Caco-2 (cell line): Measurements from ENCODE around the gene MYLK2. TPM values are rescaled to one million over a fixed set of nuclear protein-coding genes. Genes with fewer than 3 reads are reported as not detected.

Experiments
- BruUV-seq: library from RNA; stranded (reverse); fragments of 400-500 nt; replicated peaks from 2 replicates; lab custom pipeline; 2021; lab: Mats Ljungman, UMichigan
- CTCF ChIA-PET: fragments of 300-600 bp; sonication (Branson Sonifier 250); formaldehyde crosslinking; loops from one replicate; lab custom pipeline; 2022; ENCODE audit warnings: antibody characterized with exemption; lab: Charles Lee
- POLR2A ChIA-PET: fragments of 300-600 bp; sonication (Branson Sonifier 250); formaldehyde crosslinking; loops from one replicate; lab custom pipeline; 2022; ENCODE audit warnings: antibody characterized with exemption; lab: Charles Lee
- DNase-seq, 2 experiments: peaks; one replicate each; pipeline versions ENCODE4 v3.0.0 to v3.0.0-alpha.2; 2020 to 2022
- H3K27me3 ChIP-seq: replicated peaks from 2 replicates; pipeline ENCODE4 v1.6.0; 2011; ENCODE audit warnings: low read length; ENCODE audit not compliant: control insufficient read depth, insufficient read depth
- H3K36me3 ChIP-seq: 2 replicates; pipeline ENCODE4 v1.5.1; 2011; ENCODE audit warnings: low read length; ENCODE audit not compliant: control insufficient read depth, insufficient read depth
- H3K4me1 ChIP-seq: fragments of 250-450 bp; sonication (Bioruptor Pico); 2 replicates; pipeline ENCODE4 v1.5.1; 2020; ENCODE audit warnings: mild to moderate bottlenecking
- H3K4me3 ChIP-seq: 2 replicates; pipeline ENCODE4 v1.5.1; 2011; ENCODE audit warnings: low read depth, mild to moderate bottlenecking, control low read depth, low read length
- H3K9me3 ChIP-seq: fragments of 250-450 bp; sonication (Bioruptor Pico); 2 replicates; pipeline ENCODE4 v1.5.1; 2020; ENCODE audit warnings: mild to moderate bottlenecking, moderate library complexity
- H3K27ac Mint-ChIP-seq: one replicate; pipeline ENCODE4 v1.8.0; 2022; ENCODE audit warnings: mixed read lengths; ENCODE audit not compliant: unreplicated experiment
- H3K27me3 Mint-ChIP-seq: one replicate; pipeline ENCODE4 v1.8.0; 2022; ENCODE audit warnings: mixed read lengths; ENCODE audit not compliant: insufficient read depth, unreplicated experiment
- H3K36me3 Mint-ChIP-seq: one replicate; pipeline ENCODE4 v1.8.0; 2022; ENCODE audit warnings: mild to moderate bottlenecking, mixed read lengths; ENCODE audit not compliant: insufficient read depth, unreplicated experiment
- H3K4me1 Mint-ChIP-seq: one replicate; pipeline ENCODE4 v1.8.0; 2022; ENCODE audit warnings: low read depth, mixed read lengths; ENCODE audit not compliant: unreplicated experiment
- H3K4me3 Mint-ChIP-seq: one replicate; pipeline ENCODE4 v1.8.0; 2022; ENCODE audit warnings: mild to moderate bottlenecking, moderate library complexity, mixed read lengths; ENCODE audit not compliant: unreplicated experiment
- H3K9me3 Mint-ChIP-seq: one replicate; pipeline ENCODE4 v1.8.0; 2022; ENCODE audit warnings: mixed read lengths; ENCODE audit not compliant: unreplicated experiment
- intact Hi-C: fragments of 100-400 bp; cut with micrococcal nuclease; formaldehyde crosslinking; loops from one replicate; pipeline ENCODE4 v1.10.0; 2022; ENCODE audit not compliant: unreplicated experiment
- total RNA-seq: library from RNA; stranded (reverse); gene quantifications from 2 replicates; pipeline ENCODE4 v1.2.3, GENCODE V29; 2022
- TF ChIP-seq, protein P1 (sequence below), 2 experiments: fragments of 200-600 bp in 1 of 2; IDR thresholded peaks; 1 replicate in 1 of 2; 2 replicates in 1 of 2; pipeline versions ENCODE4 v1.5.1 to v1.8.0; 2011 to 2022; ENCODE audit warnings: antibody characterized with exemption in 1 of 2, control low read depth in 1 of 2, inconsistent platforms in 1 of 2, low read depth in 1 of 2, low read length in 1 of 2, mild to moderate bottlenecking in 1 of 2, moderate library complexity in 1 of 2; ENCODE audit not compliant: insufficient read depth in 1 of 2, severe bottlenecking in 1 of 2, unreplicated experiment in 1 of 2

The MYLK2 gene
- total RNA-seq, 1 experiment from 2014 or later, result 0.91 TPM

DNA sequence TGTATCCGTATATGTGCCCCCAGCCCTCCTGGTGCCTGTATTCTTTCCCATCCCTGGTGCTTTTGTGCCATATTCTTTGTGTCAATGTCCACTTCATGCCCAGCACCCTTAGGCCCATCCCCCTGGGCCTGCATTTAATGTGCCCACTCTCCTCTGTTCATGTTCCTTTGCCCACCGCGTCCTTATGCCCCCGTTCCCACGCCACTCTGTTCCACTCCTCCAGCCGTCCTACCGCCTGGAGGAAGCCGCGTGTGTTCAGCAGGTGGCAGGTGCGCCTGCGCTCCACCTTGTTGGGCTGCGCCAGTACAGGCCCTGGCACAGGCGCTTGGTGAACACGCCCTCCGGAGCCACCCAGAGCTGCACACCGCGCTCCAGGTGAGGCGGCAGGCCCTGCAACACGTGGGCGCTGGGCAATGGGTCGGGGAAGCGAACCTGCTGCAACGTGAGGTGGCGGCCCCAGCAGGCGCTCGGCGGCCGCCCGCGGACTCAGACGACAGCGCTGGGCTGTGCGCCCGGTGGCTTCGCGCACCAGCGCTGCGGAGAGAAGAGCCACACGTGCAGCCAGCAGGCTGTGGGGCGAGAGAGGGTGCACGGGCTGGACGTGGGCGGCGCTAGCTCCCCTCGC, 30.3 kb downstream of the MYLK2 start:
- TF ChIP-seq, protein P1, sequence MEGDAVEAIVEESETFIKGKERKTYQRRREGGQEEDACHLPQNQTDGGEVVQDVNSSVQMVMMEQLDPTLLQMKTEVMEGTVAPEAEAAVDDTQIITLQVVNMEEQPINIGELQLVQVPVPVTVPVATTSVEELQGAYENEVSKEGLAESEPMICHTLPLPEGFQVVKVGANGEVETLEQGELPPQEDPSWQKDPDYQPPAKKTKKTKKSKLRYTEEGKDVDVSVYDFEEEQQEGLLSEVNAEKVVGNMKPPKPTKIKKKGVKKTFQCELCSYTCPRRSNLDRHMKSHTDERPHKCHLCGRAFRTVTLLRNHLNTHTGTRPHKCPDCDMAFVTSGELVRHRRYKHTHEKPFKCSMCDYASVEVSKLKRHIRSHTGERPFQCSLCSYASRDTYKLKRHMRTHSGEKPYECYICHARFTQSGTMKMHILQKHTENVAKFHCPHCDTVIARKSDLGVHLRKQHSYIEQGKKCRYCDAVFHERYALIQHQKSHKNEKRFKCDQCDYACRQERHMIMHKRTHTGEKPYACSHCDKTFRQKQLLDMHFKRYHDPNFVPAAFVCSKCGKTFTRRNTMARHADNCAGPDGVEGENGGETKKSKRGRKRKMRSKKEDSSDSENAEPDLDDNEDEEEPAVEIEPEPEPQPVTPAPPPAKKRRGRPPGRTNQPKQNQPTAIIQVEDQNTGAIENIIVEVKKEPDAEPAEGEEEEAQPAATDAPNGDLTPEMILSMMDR (IDR thresholded peaks at IDR 0.05; ENCODE audit: insufficient read depth in 1 of 2, low read depth in 1 of 2, low read length in 1 of 2, severe bottlenecking in 1 of 2, unreplicated experiment in 1 of 2), result no peak
- Mint-ChIP-seq H3K27ac (no peak overlapping the region), H3K4me1 (no peaks in the 10 kb centered on the region), H3K27me3 (peaks cover 18% of the 10 kb centered on the region), H3K4me3 (no peak overlapping the region), H3K36me3 (no peaks in the 10 kb centered on the region), H3K9me3 (no peaks in the 10 kb centered on the region)
- Histone ChIP-seq H3K4me3 (no peak overlapping the region), H3K4me1 (peaks cover 7% of the 10 kb centered on the region; the same call in 1 of the 2 replicates), H3K36me3 (no peaks in the 10 kb centered on the region), H3K9me3 (no peaks in the 10 kb centered on the region), H3K27me3 (peaks cover 11% of the 10 kb centered on the region)
- intact Hi-C loops, result no loop called here
- DNase-seq, result peak in 1 of 2 experiments; percentile 42
- BruUV-seq, result no TSS peak
- ChIA-PET CTCF (interaction anchor here (0.6 to 4.2 kb wide), 7 partner anchors 11 to 260 kb away, joined by 3 to 41 read pairs (median 5); partner anchors contain the start of gene PDRG1), POLR2A (interaction anchor here (0.7 kb wide), 1 partner anchor 102 kb away, joined by 3 read pairs; no protein-coding TSS in a partner anchor)

GRCh38 chr20:31851240-31851955, 32.2 kb downstream of the MYLK2 start:
- Mint-ChIP-seq H3K36me3 (no peaks in the 10 kb centered on the region), H3K27me3 (peaks cover 18% of the 10 kb centered on the region), H3K4me3 (no peak overlapping the region), H3K4me1 (no peaks in the 10 kb centered on the region), H3K27ac (no peak overlapping the region), H3K9me3 (no peaks in the 10 kb centered on the region)
- Histone ChIP-seq H3K27me3 (peaks cover 11% of the 10 kb centered on the region), H3K36me3 (no peaks in the 10 kb centered on the region), H3K4me1 (peaks cover 7% of the 10 kb centered on the region; the same call in 1 of the 2 replicates), H3K4me3 (no peak overlapping the region), H3K9me3 (no peaks in the 10 kb centered on the region)
- ChIA-PET POLR2A (no interaction called here), CTCF (interaction anchor here (0.6 to 4.2 kb wide), 13 partner anchors 9 to 788 kb away, joined by 3 to 41 read pairs (median 5); partner anchors contain the start of gene PDRG1)
- TF ChIP-seq, protein P1 (IDR thresholded peaks at IDR 0.05; ENCODE audit: insufficient read depth in 1 of 2, low read depth in 1 of 2, low read length in 1 of 2, severe bottlenecking in 1 of 2, unreplicated experiment in 1 of 2), result no peak
- no peak for DNase-seq
- intact Hi-C loops, result loop anchor here (5.0 kb wide), 1 partner anchor 166 kb away; no protein-coding TSS in a partner anchor
- BruUV-seq, result no TSS peak

DNA sequence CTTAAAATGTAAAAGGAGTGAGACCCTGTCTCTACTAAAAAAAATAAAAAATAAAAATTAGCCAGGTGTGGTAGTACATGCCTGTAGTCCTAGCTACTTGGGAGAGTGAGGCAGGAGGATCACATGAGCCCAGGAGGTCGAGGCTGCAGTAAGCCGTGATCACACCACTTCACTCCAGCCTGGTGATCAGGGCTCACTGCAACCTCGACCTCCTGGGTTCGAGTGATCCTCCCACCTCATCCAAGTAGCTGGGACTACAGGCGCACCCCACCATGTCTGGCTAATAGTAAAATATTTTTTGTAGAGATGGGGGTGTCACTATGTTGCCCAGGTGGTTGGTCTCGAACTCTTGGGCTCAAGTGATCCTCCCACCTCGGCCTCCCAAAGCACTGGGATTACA, 34.3 kb downstream of the MYLK2 start:
- no peak overlapping the region for H3K4me3 ChIP-seq
- ChIA-PET CTCF (interaction anchor here (0.5 to 4.2 kb wide), 35 partner anchors 8 to 1809 kb away, joined by 3 to 110 read pairs (median 4); partner anchors contain the start of genes DUSP15, PDRG1, TTLL9 and XKR7), POLR2A (interaction anchor here (0.6 kb wide), 2 partner anchors 177 to 529 kb away, joined by 3 to 11 read pairs; no protein-coding TSS in a partner anchor)
- H3K36me3 Mint-ChIP-seq, result no peaks in the 10 kb centered on the region
- peaks cover 9% of the 10 kb centered on the region for H3K27me3 ChIP-seq
- H3K27me3 Mint-ChIP-seq, result peaks cover 22% of the 10 kb centered on the region
- H3K9me3 Mint-ChIP-seq, result no peaks in the 10 kb centered on the region
- H3K4me1 Mint-ChIP-seq, result no peaks in the 10 kb centered on the region
- BruUV-seq, result no TSS peak
- peak in 1 of 2 experiments; percentile 33 for DNase-seq
- intact Hi-C loops, result loop anchor here (5.0 kb wide), 1 partner anchor 164 kb away; no protein-coding TSS in a partner anchor
- no peaks in the 10 kb centered on the region for H3K36me3 ChIP-seq
- H3K4me1 ChIP-seq, result peaks cover 7% of the 10 kb centered on the region
- H3K9me3 ChIP-seq, result no peaks in the 10 kb centered on the region
- TF ChIP-seq, protein P1 (IDR thresholded peaks at IDR 0.05; ENCODE audit: insufficient read depth in 1 of 2, low read depth in 1 of 2, low read length in 1 of 2, severe bottlenecking in 1 of 2, unreplicated experiment in 1 of 2), result no peak
- no peak overlapping the region for H3K4me3 Mint-ChIP-seq
- H3K27ac Mint-ChIP-seq, result no peak overlapping the region
